Chondrocyte (in vitro differentiated cells): ENCODE data around the gene SFRP2. TPM values are rescaled to one million over a fixed set of nuclear protein-coding genes. Genes with fewer than 3 reads are reported as not detected.

ENCODE experiments used
- DNase-seq: peaks from one replicate; pipeline ENCODE4 v3.0.0; 2021; ENCODE audit warnings: mixed read lengths, low spot score
- H3K27ac Mint-ChIP-seq: one replicate; pipeline ENCODE4 v1.8.0; 2021; ENCODE audit warnings: mild to moderate bottlenecking, moderate library complexity, mixed read lengths; ENCODE audit not compliant: unreplicated experiment
- H3K27me3 Mint-ChIP-seq: 2 replicates; pipeline ENCODE4 v1.8.0; 2021; ENCODE audit warnings: low read depth, mixed read lengths
- H3K36me3 Mint-ChIP-seq: 2 replicates; pipeline ENCODE4 v1.8.0; 2021; ENCODE audit warnings: low read depth, mixed read lengths
- H3K4me1 Mint-ChIP-seq: 2 replicates; pipeline ENCODE4 v1.8.0; 2021; ENCODE audit warnings: low read depth, mild to moderate bottlenecking, mixed read lengths
- H3K4me3 Mint-ChIP-seq: one replicate; pipeline ENCODE4 v1.8.0; 2021; ENCODE audit warnings: mild to moderate bottlenecking, moderate library complexity, mixed read lengths; ENCODE audit not compliant: unreplicated experiment
- H3K9me3 Mint-ChIP-seq: 2 replicates; pipeline ENCODE4 v1.8.0; 2021; ENCODE audit warnings: low read depth, mixed read lengths
- CTCF ChIP-seq: fragments of 200-600 bp; sonication (generic); IDR thresholded peaks from 2 replicates; pipeline ENCODE4 v1.5.0; 2021; ENCODE audit warnings: antibody characterized with exemption, mild to moderate bottlenecking, moderate library complexity
- total RNA-seq: library from RNA; stranded (reverse); gene quantifications from 3 replicates; pipeline ENCODE4 v1.2.1, GENCODE V29; 2021

SFRP2 gene
- total RNA-seq, 1 donor from 2014 or later = 120 TPM

GRCh38 chr4:153809307-153809706, 20.4 kb upstream of the SFRP2 start:
- no peak overlapping the region for H3K27ac Mint-ChIP-seq
- no peaks in the 10 kb centered on the region for H3K27me3 Mint-ChIP-seq
- no peak for TF ChIP-seq CTCF
- H3K4me3 Mint-ChIP-seq = no peak overlapping the region
- H3K9me3 Mint-ChIP-seq = no peaks in the 10 kb centered on the region
- DNase-seq = no peak
- H3K4me1 Mint-ChIP-seq = peaks cover 11% of the 10 kb centered on the region
- peaks cover 1% of the 10 kb centered on the region for H3K36me3 Mint-ChIP-seq

GRCh38 chr4:153808175-153808574, 19.3 kb upstream of the SFRP2 start:
- H3K9me3 Mint-ChIP-seq = no peaks in the 10 kb centered on the region
- TF ChIP-seq CTCF = no peak

GRCh38 chr4:153806073-153806472, 17.2 kb upstream of the SFRP2 start:
- Mint-ChIP-seq H3K27ac (no peak overlapping the region), H3K4me1 (peaks cover 7% of the 10 kb centered on the region), H3K4me3 (no peak overlapping the region)

More at GRCh38 chr4:153808175-153808574, 19.3 kb upstream of the SFRP2 start:
- Mint-ChIP-seq H3K27me3 (no peaks in the 10 kb centered on the region), H3K4me3 (no peak overlapping the region), H3K27ac (no peak overlapping the region), H3K4me1 (peaks cover 11% of the 10 kb centered on the region), H3K36me3 (peaks cover 1% of the 10 kb centered on the region)
- no peak for DNase-seq

GRCh38 chr4:153804722-153805121, 15.8 kb upstream of the SFRP2 start:
- no peak overlapping the region for H3K4me3 Mint-ChIP-seq
- no peak overlapping the region for H3K27ac Mint-ChIP-seq
- peaks cover 4% of the 10 kb centered on the region for H3K27me3 Mint-ChIP-seq
- peaks cover 10% of the 10 kb centered on the region for H3K4me1 Mint-ChIP-seq
- H3K36me3 Mint-ChIP-seq = peaks cover 1% of the 10 kb centered on the region
- H3K9me3 Mint-ChIP-seq = no peaks in the 10 kb centered on the region
- TF ChIP-seq CTCF = no peak
- DNase-seq = no peak

More at GRCh38 chr4:153806073-153806472, 17.2 kb upstream of the SFRP2 start:
- DNase-seq = no peak
- no peak for TF ChIP-seq CTCF
- peaks cover 1% of the 10 kb centered on the region for H3K36me3 Mint-ChIP-seq
- peaks cover 4% of the 10 kb centered on the region for H3K27me3 Mint-ChIP-seq
- no peaks in the 10 kb centered on the region for H3K9me3 Mint-ChIP-seq

GRCh38 chr4:153799694-153800074, 10.8 kb upstream of the SFRP2 start:
- Mint-ChIP-seq H3K4me1 (peaks cover 16% of the 10 kb centered on the region), H3K36me3 (no peaks in the 10 kb centered on the region), H3K27me3 (peaks cover 17% of the 10 kb centered on the region), H3K9me3 (no peaks in the 10 kb centered on the region), H3K27ac (no peak overlapping the region), H3K4me3 (no peak overlapping the region)
- no peak for TF ChIP-seq CTCF
- DNase-seq = no peak
